Left forelimb (tissue), 1 donor: ENCODE data around the gene PARD3B.

Source experiments
- DNase-seq: peaks from one replicate; pipeline ENCODE4 v3.0.0-alpha.2; 2018; ENCODE audit warnings: low spot score

PARD3B gene

DNA sequence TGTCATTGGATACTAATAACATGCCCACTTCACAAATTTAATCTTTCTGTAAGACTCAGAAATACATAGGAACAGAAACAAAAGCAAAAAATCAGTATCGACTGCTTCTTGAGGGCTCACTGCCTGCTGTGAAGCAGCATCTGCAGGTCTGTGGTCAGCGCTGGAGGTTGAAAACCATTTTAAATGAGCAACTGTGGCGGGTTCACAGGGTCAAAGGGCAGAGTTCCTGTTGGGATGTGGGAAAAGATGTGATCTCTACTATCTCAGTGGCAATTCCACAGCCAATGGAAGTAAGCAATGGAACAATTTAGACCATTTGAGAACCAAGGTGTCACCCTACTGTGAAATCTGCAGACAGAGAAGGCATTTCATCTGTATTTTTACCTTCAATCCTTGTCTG is 468.3 kb downstream of the PARD3B start:
- DNase-seq = no peak

DNA sequence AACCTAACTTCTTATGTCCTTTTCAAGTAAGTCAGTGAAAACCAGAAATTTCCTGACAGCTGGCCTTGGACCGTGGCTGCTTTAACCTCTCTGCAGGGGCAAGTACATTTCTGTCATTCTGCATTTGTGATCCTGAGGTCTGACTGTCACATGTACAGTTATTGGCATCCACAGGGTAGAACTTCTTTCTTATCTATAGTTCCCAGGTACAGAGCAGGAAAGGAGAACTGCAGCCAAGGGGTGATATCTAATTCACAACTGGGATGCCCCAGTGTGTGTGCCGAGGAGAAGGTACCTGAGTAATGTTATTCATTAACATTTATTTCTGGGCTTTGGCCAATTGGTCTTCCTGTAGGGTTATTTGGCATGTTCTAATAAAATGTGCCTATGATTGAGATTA is 468.9 kb downstream of the PARD3B start:
- no peak for DNase-seq

DNA sequence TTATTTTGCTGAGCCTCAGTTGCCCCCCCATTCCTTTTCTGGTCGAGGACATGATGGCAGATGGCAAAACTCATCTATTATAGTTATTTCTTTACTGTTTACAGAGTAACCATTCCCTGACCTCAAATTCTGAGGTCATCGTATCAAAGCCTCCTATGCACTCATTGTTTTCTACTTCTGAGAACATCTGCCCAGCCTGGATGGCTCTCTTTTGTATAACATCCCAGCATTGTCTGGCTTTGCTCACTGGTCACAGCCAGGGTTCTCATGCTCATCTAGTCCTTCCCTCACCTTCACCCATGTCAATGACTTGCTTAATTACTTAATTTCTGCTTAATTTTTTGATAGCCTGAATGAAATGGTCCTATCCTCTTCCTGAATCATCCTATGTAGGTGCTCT is 472.1 kb downstream of the PARD3B start:
- DNase-seq = no peak

DNA sequence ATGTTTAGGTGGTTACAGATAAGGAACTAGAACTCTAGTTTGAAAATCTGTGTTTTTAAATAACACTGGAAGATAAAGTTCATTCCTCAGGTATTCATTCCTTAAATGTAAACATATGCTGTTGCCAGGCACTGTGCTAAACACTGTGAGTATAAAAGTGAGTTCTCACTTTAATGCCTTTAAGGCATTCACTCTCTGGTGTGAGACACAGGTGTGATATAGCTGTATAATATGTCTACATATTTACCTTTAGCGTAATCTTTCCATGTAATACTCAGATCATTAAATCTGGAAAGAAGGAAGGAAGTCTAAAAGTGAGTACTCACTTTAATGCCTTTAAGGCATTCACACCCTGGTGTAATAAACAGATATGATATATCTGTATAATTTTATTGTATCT is 472.6 kb downstream of the PARD3B start:
- no peak for DNase-seq

DNA sequence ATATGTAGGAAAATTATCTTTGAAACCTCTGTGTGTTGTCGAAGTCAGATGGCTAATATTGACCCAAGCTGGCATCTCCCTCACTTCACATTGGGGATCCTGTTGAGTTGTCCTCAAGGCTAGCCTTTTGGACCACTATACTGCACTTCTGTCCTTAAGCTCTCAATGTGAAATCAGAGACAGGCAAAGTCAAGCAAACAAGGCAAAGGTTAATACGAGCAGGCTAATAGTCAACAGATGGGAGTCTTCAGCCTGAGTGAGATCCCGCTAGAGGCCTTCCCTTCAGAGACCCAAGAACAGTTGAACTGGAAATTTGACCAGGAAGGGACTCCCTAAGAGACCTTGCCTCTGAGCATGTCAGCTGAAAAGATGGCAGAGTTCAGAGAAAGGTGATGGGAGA is 475.4 kb downstream of the PARD3B start:
- DNase-seq = no peak

DNA sequence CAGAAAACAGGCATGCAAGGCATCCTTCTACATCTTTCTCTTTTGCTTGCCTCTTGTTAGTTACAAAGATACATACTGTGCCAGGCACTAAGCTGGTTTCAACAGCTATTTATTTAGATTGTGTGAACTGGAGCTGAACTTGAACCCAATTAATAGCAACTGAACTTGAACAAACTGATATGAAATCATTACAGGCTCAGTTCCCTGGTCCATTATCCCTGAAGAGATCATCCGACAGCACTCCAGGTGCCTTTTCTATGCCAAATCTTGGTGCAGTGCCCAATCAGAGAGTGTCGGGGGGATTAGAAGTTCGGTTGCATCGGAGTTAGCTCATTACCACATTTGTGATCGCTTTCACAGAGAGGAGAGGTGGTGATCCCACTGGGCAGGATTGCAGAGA is 477.6 kb downstream of the PARD3B start:
- no peak for DNase-seq

DNA sequence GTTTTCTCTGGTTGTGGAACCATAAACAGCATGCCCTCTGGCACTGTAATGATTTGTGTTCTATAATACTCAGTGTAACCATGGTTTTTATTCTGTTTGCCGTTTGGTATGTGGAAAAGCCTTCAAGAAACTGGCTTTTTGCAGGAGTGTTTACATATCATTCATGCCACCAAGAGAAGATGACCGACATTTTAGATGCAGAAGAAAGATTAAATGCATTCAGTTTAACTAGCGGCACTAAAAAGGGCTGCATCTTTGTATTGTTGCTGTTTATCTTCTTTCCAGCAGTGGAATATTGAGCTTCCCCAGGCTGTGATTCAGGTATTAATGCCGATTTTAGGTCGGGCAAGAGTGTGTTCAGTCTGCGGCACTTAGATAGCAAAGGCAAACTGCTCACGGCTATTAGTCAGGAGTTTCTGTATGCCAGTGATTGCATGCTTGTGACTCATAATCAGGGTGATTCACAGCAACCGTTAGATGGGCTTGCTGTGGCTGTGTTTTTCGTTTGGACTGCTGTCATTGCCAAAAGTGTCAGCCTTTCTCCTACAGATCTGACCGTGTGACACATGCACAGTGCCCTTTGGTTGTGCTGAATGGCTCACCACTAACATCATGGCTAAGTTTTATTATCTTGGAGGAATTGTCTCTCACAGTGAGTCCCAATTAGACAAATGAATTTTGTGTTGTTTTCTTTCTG is 479.7 kb downstream of the PARD3B start:
- DNase-seq = no peak

DNA sequence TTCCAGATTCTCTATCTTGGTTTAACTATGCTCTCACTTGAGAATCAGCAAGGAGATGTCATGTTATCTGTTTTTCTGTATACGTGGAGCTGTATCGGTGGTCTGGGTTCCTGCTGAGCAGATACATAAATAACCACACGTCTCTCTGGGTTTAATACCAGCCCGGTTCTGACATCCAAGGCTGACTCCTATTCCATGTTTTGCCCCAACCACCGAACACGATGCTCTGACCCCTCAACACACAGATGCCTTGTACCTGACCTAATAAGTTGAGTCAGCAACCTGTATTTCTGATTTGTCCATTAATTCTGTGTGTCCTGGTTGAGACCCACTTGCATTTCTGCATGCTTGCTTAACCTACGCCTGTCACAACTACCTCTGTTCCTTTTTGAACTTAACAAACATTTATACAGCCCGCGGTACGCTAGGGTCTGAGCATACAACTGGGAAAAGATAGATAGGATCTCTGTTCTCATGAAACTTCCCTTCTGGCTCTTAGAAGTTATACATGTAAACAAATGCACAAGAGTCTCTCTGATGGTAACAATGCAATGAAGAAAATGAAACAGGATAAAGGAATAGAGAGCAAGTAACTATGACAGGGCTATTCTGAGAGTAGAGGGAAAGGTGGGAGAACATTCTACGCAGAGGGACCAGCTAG is 480.4 kb downstream of the PARD3B start:
- DNase-seq = no peak

DNA sequence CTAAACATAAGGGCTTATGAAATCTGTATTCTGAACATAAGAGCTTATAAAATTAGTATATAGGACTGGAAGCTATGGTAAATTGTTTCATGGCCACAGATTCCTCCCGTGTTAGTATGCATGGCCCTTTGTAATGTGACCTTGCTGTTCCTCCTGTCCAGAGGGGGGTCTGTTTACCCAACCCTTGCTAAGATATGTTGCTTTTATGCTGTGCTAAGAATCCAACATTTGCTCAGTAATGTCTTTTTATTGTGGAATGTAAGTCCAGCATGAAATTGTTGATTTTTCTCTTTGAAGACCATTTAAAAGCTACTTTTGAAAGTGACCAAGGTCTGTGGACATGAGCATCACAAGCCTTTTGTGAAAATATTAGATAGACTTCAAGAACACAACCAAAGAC is 485.4 kb downstream of the PARD3B start:
- no peak for DNase-seq

DNA sequence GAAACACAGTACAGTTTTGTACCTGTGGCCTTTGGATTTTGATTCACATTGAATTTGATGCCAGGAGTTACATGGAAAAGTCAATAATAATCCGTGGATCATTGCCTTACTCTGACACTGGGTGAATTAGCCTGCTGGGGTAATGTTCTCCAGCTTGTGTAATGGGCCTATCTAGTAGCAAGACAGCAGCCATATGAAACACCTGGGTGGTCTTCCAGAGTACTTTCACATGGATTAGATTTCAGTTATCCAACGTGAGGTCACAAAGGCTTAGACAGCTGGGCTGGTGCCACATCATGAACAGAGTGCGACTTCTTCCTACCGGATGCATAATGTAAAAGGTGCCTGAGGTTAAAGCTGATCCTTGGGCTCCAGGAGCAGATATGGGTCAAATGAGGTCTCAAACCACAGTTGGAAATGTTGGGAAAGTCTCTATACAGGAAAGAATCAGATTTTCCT is 486.8 kb downstream of the PARD3B start:
- no peak for DNase-seq

DNA sequence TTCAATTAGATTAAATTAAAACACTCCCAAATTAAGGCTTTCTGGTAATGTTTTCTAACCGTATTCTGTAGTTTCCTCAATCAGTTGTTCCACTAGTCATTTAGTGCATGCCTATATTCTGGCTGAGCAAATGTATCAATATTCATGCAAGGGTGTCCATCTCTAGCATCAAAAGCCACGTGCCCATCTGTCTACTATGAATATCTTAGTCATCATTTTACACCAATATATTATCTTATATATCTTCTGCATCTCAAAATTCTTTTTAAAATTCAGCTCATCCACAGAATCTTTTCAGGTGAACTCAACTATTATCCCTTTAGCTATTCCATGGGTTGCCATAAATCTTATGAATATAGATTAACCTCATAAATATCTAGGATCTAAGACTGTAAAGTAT is 488.2 kb downstream of the PARD3B start:
- DNase-seq = no peak

DNA sequence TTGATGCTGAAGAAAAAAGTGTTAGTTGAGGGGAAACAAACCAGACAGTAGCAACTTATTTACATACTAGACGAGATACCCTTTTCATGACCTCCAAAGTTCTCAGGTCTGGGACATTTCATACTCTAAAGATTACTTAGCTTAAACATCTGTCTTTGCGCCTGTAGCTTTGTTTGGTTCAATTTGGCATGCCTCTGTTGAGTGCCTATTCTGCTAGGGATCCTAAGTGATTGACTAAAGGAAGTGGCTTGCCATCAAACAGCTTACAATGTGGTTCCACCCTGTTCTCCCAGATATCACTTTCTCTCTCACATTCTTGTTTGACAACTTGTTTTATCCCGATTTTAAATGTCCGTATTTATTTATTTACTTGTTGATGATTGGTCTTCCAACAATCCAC is 488.8 kb downstream of the PARD3B start:
- DNase-seq = no peak

DNA sequence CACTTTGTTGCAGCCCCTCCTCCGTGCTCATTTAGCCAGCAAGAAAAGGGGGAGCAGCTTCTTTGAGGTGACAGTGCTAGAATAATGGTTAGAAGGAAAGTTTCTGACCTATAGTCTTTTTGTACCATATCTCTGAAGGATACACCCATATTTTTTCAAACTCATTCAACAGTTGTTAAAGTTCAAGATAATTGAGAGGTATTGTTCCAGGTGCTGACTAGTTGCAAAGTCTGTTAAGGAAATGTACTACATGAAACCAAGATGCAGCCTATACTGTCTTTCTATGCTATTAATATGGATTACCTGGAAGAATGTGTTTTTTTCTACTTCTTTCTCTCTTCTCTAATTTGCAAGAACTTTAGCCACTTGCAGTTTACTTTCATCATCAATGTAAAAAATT is 495.0 kb downstream of the PARD3B start:
- no peak for DNase-seq

DNA sequence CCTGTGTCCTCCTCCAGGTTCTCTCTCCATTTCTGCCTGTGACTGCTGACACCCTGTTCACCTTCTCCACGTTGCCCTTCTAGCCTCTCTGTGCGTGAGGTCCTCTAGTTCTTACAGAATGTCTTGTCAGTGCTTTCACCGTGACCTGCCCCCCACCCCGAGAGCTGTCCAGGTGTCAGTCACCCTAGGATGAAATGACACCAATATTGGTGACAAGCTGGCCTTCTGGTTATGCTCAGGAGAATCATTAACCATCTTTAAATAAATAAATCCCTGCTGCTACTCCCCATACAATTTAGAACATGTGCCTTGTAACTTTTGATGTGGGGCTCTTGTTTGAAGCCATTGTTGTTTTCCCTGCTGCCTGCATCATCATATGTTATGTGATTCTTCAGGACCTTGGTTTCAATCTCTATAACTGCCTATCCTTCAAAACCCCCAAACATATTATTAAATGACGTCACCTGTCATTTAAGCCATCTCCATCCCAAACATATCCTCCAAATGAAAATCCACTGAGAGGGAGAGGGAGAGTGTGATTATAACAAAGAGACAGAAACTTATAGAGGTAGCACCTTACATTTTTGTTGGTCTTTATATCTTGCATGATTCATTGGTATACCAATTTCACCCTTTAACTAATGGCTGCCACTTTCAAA is 496.3 kb downstream of the PARD3B start:
- DNase-seq = no peak

DNA sequence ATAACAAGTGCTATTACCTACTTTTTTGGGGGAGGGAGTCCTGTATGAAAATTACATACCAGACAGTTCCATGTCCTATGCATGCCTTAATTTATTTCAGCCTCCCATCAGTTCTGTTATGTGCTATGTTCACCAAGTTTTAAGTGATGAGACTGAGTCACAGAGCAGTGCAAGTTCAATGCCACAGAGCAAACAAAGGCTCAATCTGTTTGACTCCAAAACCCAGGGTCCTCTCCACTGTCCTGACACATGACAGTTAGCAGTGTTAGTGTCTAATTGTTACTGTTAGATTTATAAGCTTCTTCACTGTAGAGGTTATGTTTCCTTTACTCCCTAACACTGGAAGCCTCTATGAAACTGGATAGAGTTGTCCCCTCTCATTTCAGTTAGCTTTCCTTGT is 498.0 kb downstream of the PARD3B start:
- DNase-seq = no peak

DNA sequence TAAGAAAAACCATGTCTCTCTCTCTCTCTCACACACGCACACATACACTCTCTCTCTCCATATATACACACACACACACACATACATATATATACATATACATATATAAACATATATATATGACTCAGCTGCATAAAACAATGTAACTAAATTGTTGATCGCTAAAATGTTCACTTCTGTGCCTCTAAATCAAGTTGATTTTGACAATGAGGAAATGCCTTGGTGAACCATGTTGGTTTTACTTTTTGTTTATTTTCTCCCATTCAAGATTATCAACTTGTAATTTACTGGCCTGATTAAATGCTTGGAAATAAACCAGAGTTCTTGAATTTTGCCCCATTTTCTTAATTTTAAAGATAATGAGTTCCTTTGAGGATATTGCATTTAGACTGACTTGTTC is 500.4 kb downstream of the PARD3B start:
- no peak for DNase-seq

DNA sequence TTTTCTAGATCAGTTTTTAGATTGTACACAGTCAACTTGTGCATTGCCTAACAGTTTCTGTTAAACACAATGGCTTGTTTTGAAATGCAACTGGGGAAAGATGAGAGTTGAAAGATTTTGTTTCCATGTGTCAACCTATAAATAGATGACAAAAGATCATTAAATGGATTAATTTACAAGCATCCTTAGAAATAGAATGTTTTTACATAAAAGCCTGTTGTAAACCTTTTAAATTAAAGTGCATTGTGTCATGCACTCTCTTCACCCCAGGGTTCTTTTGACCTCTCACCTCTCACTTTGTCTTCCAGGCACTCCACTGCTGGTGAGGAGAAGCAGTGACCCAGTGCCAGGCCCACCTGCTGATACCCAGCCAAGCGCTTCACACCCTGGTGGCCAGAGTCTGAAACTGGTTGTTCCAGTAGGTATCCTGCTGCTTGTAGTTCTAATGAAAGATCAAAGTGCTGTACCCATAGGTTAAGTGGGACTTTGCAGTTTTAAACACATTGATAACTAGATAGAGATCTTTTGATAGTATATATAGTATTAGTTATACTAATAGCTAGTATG is 502.1 kb downstream of the PARD3B start:
- DNase-seq = no peak

DNA sequence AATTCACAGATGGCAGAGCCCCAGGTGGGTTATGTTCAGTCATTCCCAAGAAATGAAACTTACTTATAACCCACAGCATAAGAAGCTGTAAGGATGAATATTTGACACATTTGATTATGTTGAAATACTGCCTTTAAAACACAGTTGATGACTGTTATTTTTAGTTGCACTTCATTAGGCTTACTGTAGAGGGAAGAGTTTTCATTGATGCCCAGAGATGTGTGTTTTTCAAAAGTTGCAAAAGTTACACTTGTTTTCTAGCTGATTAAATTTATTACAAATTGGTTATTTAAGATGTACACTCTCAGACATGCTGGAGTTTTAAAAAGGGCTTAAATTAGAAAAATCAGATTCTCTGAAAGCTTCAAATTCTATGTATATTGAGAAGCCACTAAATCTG is 506.1 kb downstream of the PARD3B start:
- DNase-seq = no peak

DNA sequence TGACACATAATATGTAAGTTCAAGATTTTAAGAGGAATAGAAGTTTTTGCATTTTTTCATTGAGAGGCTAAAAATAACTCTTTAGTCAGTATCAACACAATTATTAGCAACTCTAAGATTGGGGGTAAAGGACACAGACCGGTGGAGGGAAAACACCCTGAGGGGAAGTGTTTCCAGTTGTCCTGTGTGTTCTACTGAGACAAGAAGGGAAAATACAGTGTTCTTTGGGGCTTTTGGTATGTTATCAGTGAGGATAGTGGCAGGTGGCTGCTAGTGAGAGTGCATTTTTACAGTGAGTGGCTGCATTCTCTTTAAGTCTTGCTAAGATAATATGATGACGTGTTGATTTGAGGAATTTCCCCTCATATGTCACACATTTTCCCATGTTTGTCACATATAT is 507.5 kb downstream of the PARD3B start:
- DNase-seq = no peak

DNA sequence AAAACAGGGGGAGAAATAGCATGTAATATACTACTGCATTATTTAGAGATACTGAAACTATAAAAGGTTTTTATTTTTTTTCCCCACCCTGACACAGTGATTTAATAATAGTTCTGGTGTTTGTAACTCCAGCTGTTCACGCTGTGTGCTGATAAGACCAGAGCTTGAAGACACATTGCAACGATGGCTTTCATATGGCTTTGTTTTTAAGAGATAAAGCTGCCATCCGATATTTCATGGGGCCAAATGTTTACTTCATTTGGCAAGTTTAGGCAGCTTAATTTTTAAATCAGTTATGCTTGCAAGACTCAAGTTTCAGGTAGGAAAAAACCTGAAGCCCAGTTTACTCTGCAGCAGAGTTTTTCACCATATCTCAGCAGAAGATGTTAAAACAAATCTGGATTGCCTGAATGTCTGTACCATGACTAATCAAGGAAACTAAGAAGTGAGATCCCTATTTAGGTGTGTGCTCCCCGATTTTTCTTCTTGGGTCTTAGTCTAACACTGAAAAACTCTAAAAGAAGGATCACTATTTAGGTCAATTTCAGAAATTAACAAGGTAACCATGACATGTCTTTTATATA is 508.6 kb downstream of the PARD3B start:
- DNase-seq = no peak

DNA sequence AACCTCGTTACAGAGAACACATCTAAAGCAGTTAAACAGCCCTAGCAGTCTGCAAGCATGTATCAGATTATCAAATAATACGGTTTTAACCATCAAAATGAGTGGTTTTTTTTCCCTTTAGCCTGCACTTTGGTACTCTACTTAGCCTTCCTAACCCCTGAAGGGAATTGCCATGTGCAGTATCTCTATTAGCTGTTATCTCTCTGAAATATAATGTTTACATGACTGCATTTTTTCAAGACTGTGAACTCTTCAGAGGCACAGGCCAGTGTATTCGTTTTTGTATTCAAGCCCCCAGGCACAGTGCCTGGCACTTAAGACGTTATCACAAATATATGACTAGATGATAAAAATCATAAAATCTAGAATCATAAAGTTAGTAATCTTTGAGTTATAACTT is 509.5 kb downstream of the PARD3B start:
- no peak for DNase-seq

DNA sequence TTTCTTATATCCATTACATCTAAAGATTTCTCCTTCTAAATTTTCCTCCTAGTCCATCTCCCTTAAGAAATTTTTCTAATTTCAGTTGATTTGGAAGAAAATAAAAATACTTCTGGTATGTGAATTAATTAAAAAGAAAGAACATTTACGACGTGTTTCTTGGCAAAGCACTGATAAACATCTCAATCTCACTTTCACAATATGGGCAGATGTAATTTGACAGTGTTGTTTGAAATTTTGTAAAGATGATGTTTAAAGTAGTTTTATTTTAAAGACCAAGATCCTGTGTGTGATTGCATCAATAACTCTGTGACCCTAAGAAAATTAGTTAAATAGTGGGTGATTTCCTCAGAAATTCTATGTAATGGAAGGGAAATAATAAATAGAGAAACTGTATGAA is 510.0 kb downstream of the PARD3B start:
- DNase-seq = no peak

DNA sequence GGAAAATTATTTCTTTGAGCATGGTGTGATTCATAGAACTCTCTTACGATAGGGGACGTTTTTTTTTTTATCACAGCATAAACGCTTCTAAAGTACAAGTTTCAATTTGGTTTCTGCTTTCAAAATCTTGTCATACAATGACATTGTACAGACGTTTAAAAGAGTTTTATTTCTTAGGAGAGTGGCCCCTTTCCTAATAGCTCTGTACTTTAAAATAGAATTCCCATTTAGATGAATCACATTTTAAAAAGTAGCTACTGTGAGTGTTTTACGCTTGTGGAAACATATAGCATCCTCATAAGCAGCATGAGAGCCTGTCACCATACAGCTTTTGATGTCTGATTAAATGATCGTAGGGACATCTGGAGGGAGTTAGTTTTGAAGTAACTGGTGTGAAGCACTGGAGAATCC is 510.9 kb downstream of the PARD3B start:
- DNase-seq = no peak
